HT1080 (cell line): Measurements from ENCODE around the gene HES1. TPM values are rescaled to one million over a fixed set of nuclear protein-coding genes. Genes with fewer than 3 reads are reported as not detected.
"Not testable (repeated sequence)": the region's sequence is repeated elsewhere in the genome, so short reads cannot be mapped to it uniquely, and the experiment has no call there.

Experiments used
- DNase-seq: peaks from one replicate; pipeline ENCODE4 v3.0.0-alpha.2; 2015; ENCODE audit warnings: low read depth
- total RNA-seq: library from RNA; depleted of rRNA; stranded (reverse); fragments of >200 nt; shearing (Covaris generic); gene quantifications from 2 replicates; pipeline ENCODE4 v1.2.3, GENCODE V29; 2014

The HES1 gene
- total RNA-seq, 1 experiment from 2014 or later: 26.3 TPM

GRCh38 chr3:194124193-194124592 is 11.8 kb upstream of the HES1 start:
- no peak for DNase-seq

GRCh38 chr3:194125442-194125841 is 10.5 kb upstream of the HES1 start:
- DNase-seq: no peak

- DNase-seq: peak; percentile 44
These were observed 9.2 kb upstream of the HES1 start for GRCh38 chr3:194126790-194127189.

GRCh38 chr3:194128202-194128918 is 7.6 kb upstream of the HES1 start:
- DNase-seq: no peak

GRCh38 chr3:194128919-194129295 is 7.0 kb upstream of the HES1 start:
- not testable (repeated sequence) for DNase-seq

GRCh38 chr3:194129581-194130133 is 6.3 kb upstream of the HES1 start:
- DNase-seq: no peak

GRCh38 chr3:194130188-194130587 is 5.8 kb upstream of the HES1 start:
- DNase-seq: no peak

GRCh38 chr3:194130807-194131589 is 5.0 kb upstream of the HES1 start:
- DNase-seq: no peak

GRCh38 chr3:194132465-194133286 is 3.3 kb upstream of the HES1 start:
- peak; percentile 78 for DNase-seq

- no peak for DNase-seq
These were observed 2.2 kb upstream of the HES1 start for GRCh38 chr3:194133661-194134230.

GRCh38 chr3:194134231-194134756 is 1.7 kb upstream of the HES1 start:
- DNase-seq: no peak

GRCh38 chr3:194134757-194135515 is 1.0 kb upstream of the HES1 start:
- DNase-seq: peak; percentile 95

- no peak for DNase-seq
These were observed 487 bp upstream of the HES1 start for GRCh38 chr3:194135516-194135805.

- DNase-seq: no peak
These were observed 615 bp downstream of the HES1 start for GRCh38 chr3:194136519-194137007.

GRCh38 chr3:194137008-194137505 is 1.1 kb downstream of the HES1 start:
- peak; percentile 73 for DNase-seq

- DNase-seq: peak; percentile 69
These were observed 1.8 kb downstream of the HES1 start for GRCh38 chr3:194137506-194138474.

- DNase-seq: no peak
These were observed 2.8 kb downstream of the HES1 start for GRCh38 chr3:194138732-194139070.

GRCh38 chr3:194139071-194139813 is 3.3 kb downstream of the HES1 start:
- DNase-seq: peak; percentile 72
